Putamen (tissue), 1 donor: ENCODE data around the gene PSME3.

Experiments used
- DNase-seq: peaks from one replicate; pipeline ENCODE4 v3.0.0-alpha.2; 2016; ENCODE audit warnings: low spot score

PSME3 gene, protein sequence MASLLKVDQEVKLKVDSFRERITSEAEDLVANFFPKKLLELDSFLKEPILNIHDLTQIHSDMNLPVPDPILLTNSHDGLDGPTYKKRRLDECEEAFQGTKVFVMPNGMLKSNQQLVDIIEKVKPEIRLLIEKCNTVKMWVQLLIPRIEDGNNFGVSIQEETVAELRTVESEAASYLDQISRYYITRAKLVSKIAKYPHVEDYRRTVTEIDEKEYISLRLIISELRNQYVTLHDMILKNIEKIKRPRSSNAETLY

DNA sequence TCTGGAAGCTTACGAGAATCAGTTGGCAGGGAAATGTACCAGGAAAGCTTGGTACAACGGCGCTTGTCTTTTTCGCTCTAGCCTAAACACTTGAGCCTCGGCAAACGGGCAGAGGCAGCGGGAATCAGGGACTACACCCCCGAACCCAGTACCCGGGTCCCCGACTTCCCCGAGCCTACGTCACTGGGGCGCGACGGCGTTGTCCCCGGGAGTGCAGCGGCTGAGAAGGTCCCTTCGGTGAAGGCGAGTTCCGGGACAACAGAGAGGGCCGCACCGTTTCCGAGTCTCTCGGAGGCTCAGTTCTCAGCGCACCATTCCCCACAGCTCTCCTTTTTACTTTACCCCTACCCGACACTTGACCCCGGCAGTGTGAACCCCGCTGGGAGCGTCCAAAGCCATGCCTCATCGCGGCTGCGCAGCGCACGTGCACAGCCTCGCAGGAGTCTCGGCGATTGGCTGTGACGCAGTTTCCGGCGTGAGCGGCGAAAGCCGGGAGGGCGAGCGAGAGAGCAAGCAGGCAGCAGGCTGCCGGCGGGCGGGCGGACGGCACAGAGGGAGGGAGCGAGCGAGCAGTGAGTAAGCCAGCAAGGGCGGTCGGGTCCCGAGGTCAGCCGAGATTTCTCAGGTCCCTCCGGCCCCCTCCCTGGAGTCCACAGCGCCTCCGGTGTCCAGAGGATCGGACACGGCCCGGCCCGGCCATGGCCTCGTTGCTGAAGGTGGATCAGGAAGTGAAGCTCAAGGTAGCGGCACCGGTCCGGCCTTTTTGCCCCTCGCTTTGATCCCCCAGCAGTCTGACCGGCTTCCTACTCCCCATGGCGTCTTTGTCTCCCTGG is at the start of gene PSME3:
Gene PSME3, plus strand, starts transcription at position 464 of the 833 bp plus-strand sequence. Its CDS starts 235 bp downstream, at position 699.
- peak; percentile 88 for DNase-seq

DNA sequence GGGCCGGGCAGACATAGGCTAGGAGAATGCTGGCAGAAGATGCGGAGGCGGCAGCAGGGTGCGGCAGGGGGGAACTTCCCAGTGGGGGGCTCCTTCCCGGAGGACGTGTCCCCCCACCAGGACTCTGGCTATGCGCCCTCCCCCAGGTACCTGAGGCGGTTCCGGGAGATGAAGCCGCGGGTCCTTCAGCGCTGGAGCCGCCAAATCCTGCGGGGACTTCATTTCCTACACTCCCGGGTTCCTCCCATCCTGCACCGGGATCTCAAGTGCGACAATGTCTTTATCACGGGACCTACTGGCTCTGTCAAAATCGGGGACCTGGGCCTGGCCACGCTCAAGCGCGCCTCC is 49.4 kb upstream of the PSME3 start:
- no peak for DNase-seq

DNA sequence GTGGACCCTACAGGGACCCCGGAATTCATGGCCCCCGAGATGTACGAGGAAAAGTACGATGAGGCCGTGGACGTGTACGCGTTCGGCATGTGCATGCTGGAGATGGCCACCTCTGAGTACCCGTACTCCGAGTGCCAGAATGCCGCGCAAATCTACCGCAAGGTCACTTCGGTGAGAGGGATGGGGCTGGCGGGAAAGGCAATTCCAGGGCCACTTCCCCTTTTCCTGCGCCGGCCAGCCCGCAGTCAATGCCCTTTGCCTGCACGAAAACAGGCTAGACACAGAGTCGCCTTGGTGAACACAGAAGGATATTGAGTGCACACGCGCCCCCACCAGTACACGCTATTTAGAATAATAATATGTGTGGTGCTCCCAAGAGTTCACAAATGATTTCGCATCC is 48.8 kb upstream of the PSME3 start:
- DNase-seq: no peak

- no peak for DNase-seq
Observed at GRCh38 chr17:42784811-42785592, 48.2 kb upstream of the PSME3 start.

DNA sequence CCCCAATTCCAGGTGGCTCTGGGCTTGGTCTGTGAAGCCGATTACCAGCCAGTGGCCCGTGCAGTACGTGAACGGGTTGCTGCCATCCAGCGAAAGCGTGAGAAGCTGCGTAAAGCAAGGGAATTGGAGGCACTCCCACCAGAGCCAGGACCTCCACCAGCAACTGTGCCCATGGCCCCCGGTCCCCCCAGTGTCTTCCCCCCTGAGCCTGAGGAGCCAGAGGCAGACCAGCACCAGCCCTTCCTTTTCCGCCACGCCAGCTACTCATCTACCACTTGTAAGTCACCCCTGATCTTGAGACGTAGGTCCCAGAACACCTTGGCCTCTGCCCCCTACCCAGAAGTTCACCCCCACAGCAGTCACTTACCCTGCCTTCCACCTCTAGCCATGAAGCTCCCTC is 45.9 kb upstream of the PSME3 start:
- no peak for DNase-seq

- no peak for DNase-seq
Observed at GRCh38 chr17:42791948-42792347, 41.2 kb upstream of the PSME3 start.

GRCh38 chr17:42792545-42792944 is 40.7 kb upstream of the PSME3 start:
- no peak for DNase-seq

- DNase-seq: no peak
Observed at GRCh38 chr17:42795061-42795460, 38.1 kb upstream of the PSME3 start.

GRCh38 chr17:42795465-42795864 is 37.7 kb upstream of the PSME3 start:
- no peak for DNase-seq

GRCh38 chr17:42796066-42796758 is 37.0 kb upstream of the PSME3 start:
- no peak for DNase-seq

- no peak for DNase-seq
Observed at GRCh38 chr17:42797067-42798007, 35.9 kb upstream of the PSME3 start.

GRCh38 chr17:42798011-42798382 is 35.2 kb upstream of the PSME3 start:
- DNase-seq: no peak

GRCh38 chr17:42798383-42799380 is 34.5 kb upstream of the PSME3 start, which contains the start of the genes CNTD1 and COA3:
TSS of gene CNTD1 (plus strand) at chr17:42798861. CDS start at chr17:42799068, 207 bp downstream.
TSS of gene COA3 (minus strand) at chr17:42798704. CDS start at chr17:42798681, 23 bp downstream.
- DNase-seq: peak; percentile 80

- DNase-seq: no peak
Observed at GRCh38 chr17:42803074-42803883, 29.9 kb upstream of the PSME3 start.

DNA sequence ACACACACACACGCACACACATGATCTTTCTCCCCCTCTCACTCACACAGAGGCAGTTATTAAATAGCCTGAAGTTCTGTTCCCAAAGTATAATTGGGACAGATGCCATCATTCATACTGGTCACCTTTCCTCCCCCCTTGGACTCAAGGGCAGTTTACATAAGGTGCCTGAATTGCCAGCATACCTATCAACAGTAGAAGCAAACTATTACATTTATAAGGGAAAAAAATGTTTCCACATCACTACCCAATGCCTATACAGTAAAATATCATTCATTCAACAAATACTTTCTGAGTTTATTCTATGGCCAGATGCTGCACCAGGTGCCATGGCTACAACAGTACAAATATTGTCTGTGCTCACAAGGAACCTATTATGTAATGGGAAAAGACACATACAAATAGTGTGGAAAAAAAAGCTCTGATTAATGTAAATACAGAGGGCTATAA is 28.3 kb upstream of the PSME3 start:
- DNase-seq: no peak

GRCh38 chr17:42806249-42806648 is 26.9 kb upstream of the PSME3 start:
- no peak for DNase-seq

DNA sequence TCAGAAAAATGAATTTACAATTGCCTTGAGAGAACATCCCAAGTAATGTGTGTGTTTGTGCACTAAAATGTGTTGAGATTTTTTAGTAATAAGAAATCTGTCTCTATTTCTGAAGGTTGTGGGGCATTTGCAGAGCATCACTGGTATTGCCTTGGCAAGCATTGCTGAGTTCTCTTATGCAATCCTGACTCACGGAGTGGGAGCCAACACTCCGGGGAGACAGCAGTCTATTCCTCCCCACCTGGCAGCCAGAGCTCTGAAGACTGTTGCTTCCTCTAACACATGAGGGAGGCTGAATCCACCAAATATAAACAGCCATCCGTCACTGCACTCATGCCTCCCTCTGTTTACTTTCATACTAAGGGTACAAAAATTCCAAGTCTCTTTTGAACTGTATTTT is 23.9 kb upstream of the PSME3 start:
- DNase-seq: peak; percentile 53

- DNase-seq: no peak
Observed at GRCh38 chr17:42814633-42815399, 18.4 kb upstream of the PSME3 start.
